Esophagus mucosa (tissue), 1 donor: Measurements from ENCODE around the gene GREB1. TPM values are rescaled to one million over a fixed set of nuclear protein-coding genes. Genes with fewer than 3 reads are reported as not detected.

Experiments used
- ATAC-seq: fragments of 200-7000 bp; cut with Tn5 transposase; one replicate; pipeline ENCODE4 v1.9.1; 2020
- total RNA-seq: library from RNA; stranded (reverse); gene quantifications from one replicate; pipeline ENCODE4 v1.2.4, GENCODE V29; 2023
- donor health status: DM: yes; HTN: yes; CAD: no.

GREB1 gene
- total RNA-seq, 1 donor from 2014 or later, result 0.60 TPM

DNA sequence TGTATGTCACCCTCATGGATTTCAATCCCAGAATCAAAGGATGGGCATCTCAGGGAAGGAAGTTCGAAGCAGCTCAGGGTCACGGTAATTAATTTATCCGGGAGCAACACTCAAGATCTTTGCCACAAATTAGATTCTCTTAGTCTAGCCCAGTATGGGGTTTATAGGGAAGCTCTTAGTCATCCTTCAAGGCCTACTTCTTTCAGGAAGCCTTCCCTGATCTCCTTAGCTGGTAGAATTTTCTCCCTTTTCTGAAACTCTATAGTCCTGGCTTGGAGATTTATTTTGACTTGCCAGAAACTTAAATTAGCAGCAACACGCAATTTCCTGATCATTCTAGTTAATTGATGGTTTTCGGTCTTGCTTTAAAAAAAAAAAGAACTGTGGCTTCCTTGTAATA lies 20.5 kb upstream of the GREB1 start:
- ATAC-seq, result no peak

DNA sequence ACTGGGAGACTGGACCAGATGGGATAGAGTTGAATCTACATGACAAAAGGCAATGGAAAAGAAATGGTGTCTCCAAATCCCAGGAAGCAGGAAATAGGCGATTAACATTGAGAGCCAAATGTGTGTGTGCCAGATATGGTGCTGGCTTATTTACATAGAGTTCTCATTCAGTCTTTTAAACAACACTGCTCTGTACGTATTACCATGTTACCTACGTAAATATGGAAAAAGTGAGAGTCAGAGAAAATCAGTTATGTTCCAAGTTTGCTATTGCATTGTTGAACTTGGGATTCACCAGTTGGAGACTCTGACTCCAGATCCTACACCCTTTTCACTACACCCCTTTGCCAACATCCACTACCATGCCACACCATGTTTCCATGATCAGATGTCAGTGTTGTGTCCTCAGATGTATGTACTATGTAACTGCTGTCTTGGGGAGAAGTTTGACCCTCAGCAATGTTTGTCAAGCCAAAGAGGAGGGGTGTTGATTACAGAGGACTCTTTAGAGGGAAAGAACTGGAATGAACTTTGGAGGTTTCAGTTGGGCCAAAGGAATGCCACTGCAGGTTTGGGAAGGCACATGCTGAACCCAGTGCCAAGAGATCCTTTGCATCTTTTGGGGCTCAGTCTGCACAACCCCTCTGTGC lies 19.6 kb upstream of the GREB1 start:
- ATAC-seq, result no peak

DNA sequence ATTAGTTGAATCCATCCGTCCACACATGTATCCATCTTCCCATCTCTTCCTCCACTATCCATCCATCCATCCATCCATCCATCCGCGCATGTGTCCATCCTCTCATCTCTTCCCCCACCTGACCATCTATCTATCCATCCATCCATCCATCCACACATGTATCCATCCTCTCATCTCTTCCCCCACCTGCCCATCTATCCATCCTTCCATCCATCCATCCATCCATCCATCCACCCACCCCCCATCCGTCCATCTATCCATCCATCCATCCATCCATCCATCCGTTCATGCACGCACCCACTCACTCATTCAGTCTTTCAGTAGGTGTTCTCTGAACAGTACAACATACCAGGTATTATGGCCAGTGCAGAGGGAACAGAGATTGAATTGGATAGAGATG lies 18.9 kb upstream of the GREB1 start:
- no peak for ATAC-seq

DNA sequence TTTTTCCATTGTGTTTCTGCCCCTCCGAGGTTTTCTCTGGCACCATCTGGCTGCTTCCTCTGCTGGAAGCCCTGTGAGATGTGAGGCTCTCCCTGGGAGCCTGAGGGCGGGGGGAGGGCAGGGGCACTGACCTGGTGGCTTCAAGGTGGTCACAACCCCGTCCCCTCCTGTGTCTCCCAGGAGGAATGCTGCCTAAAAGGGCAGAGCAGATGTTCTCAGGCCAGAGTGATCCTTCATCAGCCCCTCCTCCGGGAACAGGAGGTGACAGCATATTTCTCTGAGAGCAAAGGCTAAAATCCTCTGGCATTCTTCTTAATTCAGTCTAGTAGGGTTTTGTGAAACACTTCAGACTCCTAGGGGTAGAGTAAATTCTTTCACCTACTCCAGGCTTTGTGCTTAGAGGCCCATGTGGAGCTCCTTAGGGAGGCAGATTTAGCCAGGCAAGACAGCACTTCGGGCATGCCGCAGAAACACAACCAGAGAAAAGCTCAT lies 18.3 kb upstream of the GREB1 start:
- ATAC-seq, result no peak

DNA sequence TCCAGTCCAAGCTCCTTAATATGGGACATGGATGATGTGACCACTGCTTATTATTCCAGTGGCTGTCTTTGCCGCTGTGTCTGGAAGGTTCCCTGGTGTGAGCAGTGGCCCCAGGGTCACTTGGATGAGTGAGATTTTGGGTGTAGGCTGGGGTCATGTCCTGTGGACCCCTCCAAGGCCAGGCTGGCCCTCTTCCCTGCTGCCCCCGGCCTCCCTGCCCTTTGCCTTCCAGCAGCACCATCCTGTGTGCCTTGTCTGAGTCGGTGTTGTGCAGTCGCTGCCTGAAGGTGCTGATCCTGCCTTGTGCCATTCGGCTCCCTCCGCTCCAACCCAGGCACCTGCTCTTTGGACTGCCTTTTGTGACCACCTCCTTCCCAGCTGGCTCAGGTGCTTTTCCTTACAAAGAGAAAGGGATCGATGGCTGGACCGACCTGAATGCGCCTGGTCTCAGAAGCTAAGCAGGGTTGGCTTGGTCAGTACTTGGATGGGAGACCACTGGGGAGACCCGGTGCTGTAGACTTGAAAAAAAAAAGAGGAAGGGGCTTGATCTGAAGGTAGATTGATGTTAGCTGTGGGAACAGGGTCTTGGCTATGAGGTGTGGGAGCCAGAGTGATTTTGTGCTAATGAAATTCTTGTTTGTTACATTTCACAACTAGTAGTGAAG lies 16.7 kb upstream of the GREB1 start:
- ATAC-seq, result no peak

DNA sequence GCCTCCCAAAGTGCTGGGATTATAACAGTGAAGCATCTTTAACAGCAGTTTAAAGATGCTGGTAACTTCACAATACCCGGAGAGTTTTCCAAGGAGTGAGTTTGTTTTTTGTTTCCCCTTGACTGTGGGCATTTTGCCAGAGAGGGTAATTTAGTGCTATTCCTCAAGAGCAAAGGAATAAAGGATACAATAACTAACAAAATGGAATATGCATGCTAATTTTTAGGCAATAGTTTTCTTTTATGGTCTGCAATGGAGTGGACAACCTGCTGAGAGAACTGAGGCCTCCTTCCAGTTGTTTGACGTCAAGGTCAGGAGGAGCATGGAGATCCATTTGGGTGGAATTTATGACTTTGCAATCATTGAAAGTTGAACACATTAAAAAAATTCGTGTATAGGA lies 15.9 kb upstream of the GREB1 start:
- no peak for ATAC-seq

DNA sequence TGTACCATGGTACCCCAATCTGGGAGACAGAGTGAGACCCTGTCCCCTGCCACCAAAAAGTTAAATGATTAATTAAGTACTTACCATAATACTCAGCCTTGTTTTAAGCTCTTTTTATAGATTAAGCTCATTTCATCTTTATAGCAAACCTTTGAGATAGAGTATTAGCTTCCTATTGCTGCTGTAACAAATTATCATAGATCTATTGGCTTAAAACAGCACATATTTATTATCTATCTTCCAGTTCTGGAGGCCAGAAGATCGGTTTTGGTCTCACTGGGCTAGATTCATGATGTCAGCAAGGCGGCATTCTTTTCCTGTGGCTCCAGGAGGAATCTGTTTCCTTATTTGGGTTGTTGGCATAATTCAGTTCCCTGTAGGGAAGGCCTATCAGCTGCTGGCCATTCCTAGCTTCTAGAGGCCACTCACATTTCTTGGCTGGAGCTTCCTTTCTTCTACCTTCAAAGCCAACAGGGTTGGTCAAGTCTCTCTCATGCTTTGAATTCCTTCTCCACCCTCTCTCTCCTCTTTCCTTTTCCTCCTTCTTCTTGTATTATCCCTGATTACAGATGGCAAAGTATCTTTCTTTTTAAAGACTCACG lies 13.7 kb upstream of the GREB1 start:
- ATAC-seq, result no peak

DNA sequence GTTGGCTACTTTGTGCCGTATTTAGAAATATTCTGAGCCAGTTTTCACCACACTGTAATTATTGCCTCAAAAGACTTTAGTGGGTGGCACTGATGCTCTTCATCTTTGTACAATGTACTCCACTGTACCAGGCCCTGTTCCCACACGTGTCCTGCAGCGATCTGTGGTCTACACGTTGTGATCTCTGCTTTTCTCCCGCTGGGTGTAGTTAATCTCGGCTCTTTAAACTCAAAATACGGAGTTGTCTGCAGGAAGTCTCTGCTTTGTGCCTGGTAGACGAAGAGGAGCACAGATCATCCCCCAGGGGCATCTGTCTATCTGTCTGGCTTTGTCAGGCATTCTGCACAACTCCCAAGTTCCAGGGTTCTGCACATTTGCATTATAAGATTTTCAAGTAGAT lies 12.1 kb upstream of the GREB1 start:
- ATAC-seq, result no peak

DNA sequence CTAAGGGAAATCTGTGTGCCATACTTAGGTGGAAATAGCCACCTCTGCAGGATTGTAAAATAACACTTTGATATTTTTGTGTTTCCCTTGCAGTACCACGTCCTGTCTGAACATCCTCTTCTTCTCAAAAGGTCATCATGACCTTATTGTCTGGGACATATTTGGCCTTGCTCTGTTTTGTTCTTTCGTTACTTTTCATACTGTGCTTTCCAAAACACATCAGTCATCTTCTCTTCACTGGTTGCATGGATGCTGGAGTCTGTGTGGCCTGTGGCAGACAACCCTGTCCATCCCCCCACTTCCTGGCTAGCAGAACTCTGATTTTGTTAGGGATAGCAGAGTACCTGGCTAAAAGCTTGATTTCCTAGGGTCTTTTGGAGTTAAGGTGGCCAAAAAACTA lies 9.4 kb upstream of the GREB1 start:
- no peak for ATAC-seq

DNA sequence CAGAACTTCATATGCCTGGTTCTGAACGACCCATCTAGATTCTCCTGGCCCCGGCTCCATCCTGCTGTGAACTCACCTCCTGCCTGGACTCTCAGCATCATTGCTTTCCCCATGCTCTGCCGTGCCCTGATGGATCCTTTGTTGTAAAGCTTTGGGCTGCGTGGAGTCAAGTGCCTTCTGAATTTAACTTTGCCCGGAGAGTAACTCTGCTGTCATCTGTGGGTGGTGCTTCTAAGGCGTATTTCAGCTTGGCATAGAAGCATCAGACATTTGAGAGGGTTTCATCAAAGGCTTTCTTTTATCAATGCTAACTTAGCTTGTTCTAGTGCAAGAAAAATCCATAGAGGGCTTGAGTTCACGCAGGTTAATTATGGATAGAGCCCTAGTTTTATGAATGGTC lies 8.1 kb upstream of the GREB1 start:
- no peak for ATAC-seq

DNA sequence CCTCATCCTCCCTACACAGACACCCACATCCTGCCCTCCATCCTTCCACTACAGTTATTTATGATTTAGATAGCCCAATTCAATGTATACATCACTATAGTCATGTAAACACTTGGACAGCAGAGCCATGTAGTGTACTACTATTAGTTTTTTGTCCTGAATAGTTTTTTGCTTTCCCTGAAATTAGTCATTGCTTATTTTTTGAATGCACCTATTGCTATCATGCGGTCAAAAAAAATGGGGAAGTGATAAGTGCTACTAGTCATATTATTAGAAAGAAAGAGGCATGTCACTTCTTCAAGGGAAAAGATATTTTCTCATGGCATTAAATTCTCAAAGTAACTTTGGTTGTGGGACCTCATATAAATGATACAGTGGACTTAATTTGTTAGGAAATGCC lies 6.8 kb upstream of the GREB1 start:
- no peak for ATAC-seq

DNA sequence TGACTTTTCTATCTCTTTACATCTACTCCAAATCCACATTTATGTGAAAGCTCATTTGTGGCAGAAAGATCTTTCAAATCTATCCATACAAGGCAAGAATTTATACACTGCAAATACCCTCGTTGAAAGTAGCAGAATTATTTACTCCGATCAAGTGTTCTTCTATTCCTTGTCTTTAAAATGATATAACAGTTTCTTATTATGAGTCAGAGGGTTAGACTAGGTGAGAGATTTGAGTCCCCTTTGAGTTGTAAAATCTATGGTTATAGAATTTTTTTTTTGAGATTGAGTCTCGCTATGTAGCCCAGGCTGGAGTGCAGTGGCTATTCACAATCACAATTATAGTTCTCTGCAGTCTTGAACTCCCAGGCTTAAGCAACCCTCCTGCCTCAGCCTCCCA lies 5.6 kb upstream of the GREB1 start:
- no peak for ATAC-seq

DNA sequence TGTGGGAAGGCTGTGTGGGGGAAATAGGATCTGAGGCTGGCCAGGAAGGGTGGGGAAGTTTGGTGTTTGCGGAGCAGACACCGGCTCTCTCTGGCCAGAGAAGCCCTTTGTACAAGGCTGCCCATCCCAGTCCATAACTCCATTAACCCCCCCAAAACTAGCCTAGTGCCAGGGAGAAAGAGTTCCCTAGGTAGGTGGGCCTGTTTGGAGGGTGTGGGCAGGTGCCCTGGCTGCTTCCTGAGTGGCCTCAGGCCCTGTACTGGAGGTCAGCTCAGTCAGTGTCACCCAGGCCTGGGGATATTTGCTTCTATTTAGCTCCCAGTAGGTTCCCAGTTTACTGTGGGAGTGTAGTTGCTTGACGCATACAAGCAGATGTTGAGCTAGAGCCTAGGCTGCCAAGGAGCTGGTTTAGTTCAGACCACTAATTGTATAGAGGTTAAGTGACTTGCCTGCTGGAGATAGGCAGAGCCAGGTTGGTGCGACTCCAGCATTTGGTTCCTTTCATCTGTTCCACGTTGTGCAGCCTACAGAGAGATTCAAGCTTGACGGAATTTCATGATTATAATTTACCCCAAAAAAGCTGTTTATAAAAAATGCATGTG lies 2.9 kb upstream of the GREB1 start:
- ATAC-seq, result no peak

DNA sequence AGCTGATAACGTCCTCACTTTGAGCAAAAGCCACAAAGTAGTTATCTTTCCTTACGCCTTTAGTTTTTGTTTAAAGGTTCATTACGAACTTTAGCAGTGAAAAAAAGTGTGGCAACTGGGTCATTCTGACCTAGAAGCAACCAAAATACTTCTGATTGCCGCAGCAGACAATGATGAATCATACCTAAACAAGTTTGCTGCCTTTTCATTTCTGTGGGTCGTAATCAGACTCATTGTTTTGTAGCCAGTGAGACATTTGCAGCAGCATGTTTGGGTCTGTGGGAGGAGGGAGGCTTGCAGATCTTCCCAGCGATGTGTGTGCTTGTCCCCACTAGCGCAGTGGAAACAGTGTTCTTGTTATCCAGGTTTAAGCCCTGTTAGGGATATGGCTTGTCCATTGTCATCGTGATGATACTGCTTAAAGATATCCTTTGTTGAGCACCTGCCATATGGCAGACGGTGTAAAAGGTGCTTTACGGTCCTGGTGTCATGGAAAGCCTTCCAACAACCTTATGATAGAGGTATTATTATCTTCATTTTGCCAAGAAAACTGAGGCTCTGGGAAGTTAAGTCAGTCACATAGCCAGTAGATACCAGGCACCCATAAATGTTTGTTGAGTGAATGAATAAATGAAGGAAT lies 1.3 kb upstream of the GREB1 start:
- ATAC-seq, result peak; percentile 52

DNA sequence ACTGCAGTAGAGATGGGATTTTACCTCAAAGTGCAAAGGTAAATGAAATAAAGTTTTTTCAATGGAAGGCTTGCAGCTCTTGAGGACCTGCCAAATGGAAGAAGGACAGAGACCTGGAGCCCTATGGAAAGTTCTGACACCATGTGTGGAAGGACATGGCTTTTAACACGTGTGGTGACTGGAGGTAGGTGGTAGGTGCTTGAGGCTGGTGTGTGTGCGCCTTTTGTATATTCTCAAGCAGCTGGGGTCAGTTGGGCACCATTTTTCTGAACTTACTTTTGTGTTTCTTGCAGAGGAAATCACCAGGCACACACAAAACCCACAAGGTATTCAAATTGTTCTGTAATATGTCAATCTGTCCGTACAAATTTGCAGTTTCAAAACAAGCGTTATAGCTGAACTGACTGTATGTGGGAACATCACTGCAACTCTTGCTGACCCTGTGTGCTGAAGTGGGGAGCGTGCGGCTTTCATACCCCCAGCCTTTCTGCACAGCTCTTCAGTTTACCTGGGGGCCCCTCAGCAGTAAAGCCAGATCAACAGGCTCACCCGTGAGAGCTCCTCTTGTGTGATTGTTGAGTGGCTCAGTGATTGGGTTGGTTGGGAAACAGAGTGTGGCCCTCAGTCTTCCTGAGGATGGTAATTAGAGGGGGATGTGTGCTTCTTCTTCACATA lies 363 bp downstream of the GREB1 start:
- ATAC-seq, result no peak

DNA sequence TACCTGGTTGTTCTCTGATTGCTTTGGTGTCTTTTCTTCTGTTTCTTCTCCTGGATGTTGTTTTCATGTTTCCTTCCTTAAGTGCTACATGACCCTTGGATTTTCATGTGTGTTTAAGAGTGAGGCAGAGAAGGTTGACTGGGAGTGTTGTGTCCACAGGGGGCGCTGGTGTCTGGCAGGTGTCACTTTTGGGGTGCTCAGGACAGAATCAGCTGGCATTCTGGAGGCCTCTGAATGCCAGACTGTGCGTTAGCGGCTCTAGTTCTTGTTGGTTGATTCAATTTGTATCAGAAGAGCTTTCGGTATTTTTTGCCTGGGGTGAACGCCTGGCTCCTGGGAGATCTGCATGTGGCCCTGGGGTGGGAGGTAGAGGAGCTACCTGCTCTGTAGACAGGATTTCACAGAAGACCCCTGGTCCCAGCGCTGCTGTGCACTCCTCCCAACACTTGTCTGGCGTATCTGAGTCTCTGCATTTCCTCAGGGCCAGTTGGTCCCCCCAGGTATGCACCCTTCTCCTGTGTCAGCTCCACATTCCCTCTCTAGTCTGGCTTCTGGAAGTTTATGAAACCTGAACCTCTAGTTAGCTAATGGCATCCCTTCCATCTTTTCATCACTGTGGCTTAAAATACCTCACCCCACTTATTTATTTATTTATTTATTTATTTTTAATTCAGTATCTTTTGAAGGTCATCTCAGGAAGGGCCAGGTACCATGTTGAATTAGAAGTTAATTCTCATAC lies 1.1 kb downstream of the GREB1 start:
- no peak for ATAC-seq

DNA sequence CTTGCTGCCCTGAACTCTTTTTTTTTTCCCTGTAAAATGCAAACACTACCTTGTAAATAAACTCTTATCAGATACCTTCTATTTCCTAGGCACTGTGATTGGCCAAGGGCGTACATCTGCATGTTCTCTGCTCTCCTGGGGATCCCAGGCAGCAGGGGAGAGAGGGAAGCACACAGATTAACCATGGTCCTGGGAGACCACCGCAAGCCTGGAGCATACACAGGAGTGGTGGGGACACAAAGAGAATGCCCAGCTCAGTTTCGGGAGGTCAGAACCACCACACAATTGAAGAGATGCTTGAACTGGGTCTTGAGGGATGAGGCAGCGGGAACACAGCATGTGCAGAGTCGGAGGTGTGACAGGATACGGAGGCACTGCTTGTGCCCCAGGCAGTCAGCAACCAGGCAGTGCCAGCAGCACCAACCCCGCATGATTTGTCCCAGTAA lies 2.1 kb downstream of the GREB1 start:
- no peak for ATAC-seq

DNA sequence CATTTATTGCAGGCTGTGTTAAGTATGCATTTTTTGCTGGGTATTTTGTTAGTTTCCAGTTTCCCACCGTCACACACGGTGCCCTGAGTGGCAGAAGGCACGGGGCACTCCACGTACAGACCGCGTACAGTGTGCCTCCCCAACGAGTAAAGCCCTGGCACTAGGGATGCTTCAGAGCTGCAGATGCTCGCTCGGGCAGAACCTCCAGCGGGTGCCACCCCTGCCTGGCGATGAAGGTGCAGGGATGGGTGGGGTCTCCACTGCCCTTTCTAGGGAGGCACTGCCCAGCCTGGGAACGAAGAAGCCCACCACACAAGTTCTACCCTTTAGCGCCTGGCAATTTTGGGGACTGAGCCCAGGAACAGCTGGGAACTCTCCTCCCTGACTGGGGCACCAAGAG lies 4.1 kb downstream of the GREB1 start:
- ATAC-seq, result no peak

DNA sequence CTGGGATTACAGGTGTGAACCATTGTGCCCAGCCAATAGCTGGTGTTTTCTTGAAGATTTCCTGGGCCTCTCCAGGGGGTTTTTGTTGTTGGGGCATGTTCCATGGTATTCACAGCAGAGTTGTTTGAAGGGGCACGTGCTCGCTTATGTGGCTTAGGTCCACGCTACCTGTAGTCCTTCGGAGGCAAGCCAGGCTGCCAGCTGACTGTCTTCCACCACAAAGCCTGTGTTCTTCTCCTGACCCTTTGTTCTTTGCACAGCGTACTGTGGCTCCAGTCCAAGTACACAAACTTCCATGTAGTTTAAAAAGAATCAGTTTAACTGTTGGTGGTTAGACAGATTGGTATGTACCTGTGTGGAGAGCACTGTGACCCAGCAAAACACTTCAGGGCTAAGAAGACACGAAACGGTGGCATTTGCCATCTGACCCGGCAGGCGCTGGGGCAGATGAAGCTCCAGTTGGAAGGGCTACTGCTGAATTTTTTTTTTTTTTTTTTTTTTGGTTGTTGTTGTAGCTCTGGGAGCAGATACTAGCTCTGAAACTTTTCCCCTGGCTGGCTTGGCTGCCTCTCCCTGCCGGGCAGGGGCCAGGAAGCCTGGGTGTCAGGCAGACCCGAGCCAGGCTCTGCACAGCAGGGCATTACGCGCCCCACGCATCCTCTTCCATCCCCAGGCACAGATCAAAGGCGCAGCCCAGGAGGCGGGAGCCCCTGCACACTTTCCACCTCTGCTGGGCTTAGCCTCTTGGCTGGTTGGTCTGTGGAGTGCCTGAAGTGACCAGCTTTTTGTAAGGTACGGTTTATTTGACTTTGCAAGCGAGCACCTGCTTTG lies 5.7 kb downstream of the GREB1 start:
- ATAC-seq, result peak; percentile 28

DNA sequence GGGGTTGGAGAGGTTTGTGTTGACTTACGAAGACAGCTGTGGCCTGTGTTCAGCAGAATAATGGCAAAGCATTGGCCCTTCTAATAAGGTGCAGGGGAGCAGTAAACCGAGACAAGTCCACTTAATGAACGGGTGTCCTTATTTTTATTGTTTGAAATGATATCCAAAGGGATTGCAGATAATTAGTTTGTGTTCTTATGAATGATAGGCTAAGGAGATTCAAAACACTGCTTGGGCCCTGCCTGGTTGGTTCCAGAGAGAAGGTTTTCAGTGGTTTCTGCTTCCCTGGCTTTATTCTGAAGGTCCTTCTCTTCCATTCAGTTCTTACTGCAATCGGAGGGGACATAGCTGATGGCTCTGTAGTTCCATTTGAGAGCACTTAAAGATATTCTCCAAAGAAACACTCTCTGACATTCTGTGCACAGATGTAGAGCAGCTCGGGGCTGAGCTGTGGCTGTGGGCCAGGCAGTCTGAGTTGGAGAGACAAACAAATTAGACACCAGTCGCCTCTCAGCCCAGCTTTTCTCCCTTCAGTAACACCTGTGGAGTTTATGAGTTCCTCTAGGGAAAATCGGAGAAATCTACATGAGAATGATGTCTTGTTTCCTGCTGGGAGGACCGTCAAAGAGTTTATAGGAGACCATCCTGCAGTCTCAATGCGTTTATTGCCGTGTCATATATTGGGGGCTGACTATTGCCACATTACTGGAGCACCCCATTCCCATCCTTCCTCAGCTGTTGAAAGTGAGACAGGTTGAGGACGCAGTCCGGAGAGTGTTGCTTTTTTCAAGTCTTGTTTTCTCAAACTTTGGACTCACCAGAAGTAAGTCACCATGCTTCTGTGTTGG lies 6.5 kb downstream of the GREB1 start:
- no peak for ATAC-seq
